Mesothelial cell of epicardium (in vitro differentiated cells): ENCODE results near the gene BRIP1. TPM values are rescaled to one million over a fixed set of nuclear protein-coding genes. Genes with fewer than 3 reads are reported as not detected.

Experiments
- DNase-seq, 2 experiments: peaks; one replicate each; pipeline ENCODE4 v3.0.0; 2021; ENCODE audit warnings: low spot score in 2 of 2; ENCODE audit not compliant: unreplicated experiment in 2 of 2
- H3K27ac Mint-ChIP-seq: 2 replicates; pipeline ENCODE4 v1.8.0; 2021; ENCODE audit warnings: mixed read lengths
- H3K27me3 Mint-ChIP-seq: 2 replicates; pipeline ENCODE4 v1.8.0; 2021; ENCODE audit warnings: low read depth, mixed read lengths
- H3K36me3 Mint-ChIP-seq: 2 replicates; pipeline ENCODE4 v1.8.0; 2021; ENCODE audit warnings: mixed read lengths
- H3K4me1 Mint-ChIP-seq: 2 replicates; pipeline ENCODE4 v1.8.0; 2021; ENCODE audit warnings: mixed read lengths
- H3K4me3 Mint-ChIP-seq: 2 replicates; pipeline ENCODE4 v1.8.0; 2021; ENCODE audit warnings: mild to moderate bottlenecking, moderate library complexity, mixed read lengths
- H3K9me3 Mint-ChIP-seq: 2 replicates; pipeline ENCODE4 v1.8.0; 2021; ENCODE audit warnings: mixed read lengths
- CTCF ChIP-seq: fragments of 200-600 bp; sonication (generic); IDR thresholded peaks from one replicate; pipeline ENCODE4 v1.5.0; 2021; ENCODE audit warnings: antibody characterized with exemption; ENCODE audit not compliant: unreplicated experiment
- total RNA-seq: library from RNA; stranded (reverse); gene quantifications from 3 replicates; pipeline ENCODE4 v1.2.1, GENCODE V29; 2021

BRIP1 gene
- total RNA-seq, 1 donor from 2014 or later = 12.3 TPM

GRCh38 chr17:61656721-61657217, 206.6 kb downstream of the BRIP1 start:
- Mint-ChIP-seq H3K4me1 (peaks cover 14% of the 10 kb centered on the region), H3K4me3 (no peak overlapping the region), H3K27me3 (no peaks in the 10 kb centered on the region), H3K36me3 (peaks cover 5% of the 10 kb centered on the region), H3K27ac (no peak overlapping the region), H3K9me3 (peaks cover 36% of the 10 kb centered on the region)
- DNase-seq = no peak
- no peak for TF ChIP-seq CTCF

GRCh38 chr17:61650749-61651148, 212.6 kb downstream of the BRIP1 start:
- no peaks in the 10 kb centered on the region for H3K27me3 Mint-ChIP-seq
- no peaks in the 10 kb centered on the region for H3K4me1 Mint-ChIP-seq
- TF ChIP-seq CTCF = no peak
- no peak for DNase-seq
- peaks cover 8% of the 10 kb centered on the region for H3K36me3 Mint-ChIP-seq
- H3K27ac Mint-ChIP-seq = no peak overlapping the region
- peaks cover 40% of the 10 kb centered on the region for H3K9me3 Mint-ChIP-seq
- H3K4me3 Mint-ChIP-seq = no peak overlapping the region

- Mint-ChIP-seq H3K4me3 (no peak overlapping the region), H3K27me3 (peaks cover 4% of the 10 kb centered on the region), H3K36me3 (peaks cover 8% of the 10 kb centered on the region), H3K4me1 (no peaks in the 10 kb centered on the region), H3K9me3 (peaks cover 36% of the 10 kb centered on the region), H3K27ac (no peak overlapping the region)
- DNase-seq = no peak
- TF ChIP-seq CTCF = no peak
Measured at GRCh38 chr17:61648587-61648986, 214.7 kb downstream of the BRIP1 start.

- no peak overlapping the region for H3K27ac Mint-ChIP-seq
- H3K4me3 Mint-ChIP-seq = no peak overlapping the region
Measured at GRCh38 chr17:61647047-61647446, 216.3 kb downstream of the BRIP1 start.

GRCh38 chr17:61646482-61646881, 216.8 kb downstream of the BRIP1 start:
- DNase-seq = no peak
- Mint-ChIP-seq H3K4me1 (no peaks in the 10 kb centered on the region), H3K27me3 (peaks cover 5% of the 10 kb centered on the region), H3K27ac (no peak overlapping the region), H3K9me3 (peaks cover 15% of the 10 kb centered on the region), H3K4me3 (no peak overlapping the region), H3K36me3 (peaks cover 4% of the 10 kb centered on the region)
- no peak for TF ChIP-seq CTCF

More at GRCh38 chr17:61647047-61647446, 216.3 kb downstream of the BRIP1 start:
- Mint-ChIP-seq H3K9me3 (peaks cover 21% of the 10 kb centered on the region), H3K36me3 (peaks cover 4% of the 10 kb centered on the region), H3K27me3 (peaks cover 5% of the 10 kb centered on the region), H3K4me1 (no peaks in the 10 kb centered on the region)
- no peak for TF ChIP-seq CTCF
- no peak for DNase-seq

- TF ChIP-seq CTCF = no peak
- Mint-ChIP-seq H3K4me3 (no peak overlapping the region), H3K4me1 (no peaks in the 10 kb centered on the region), H3K27ac (no peak overlapping the region), H3K27me3 (peaks cover 5% of the 10 kb centered on the region), H3K36me3 (peaks cover 4% of the 10 kb centered on the region), H3K9me3 (peaks cover 13% of the 10 kb centered on the region)
- DNase-seq = no peak
Measured at GRCh38 chr17:61645920-61646319, 217.4 kb downstream of the BRIP1 start.
